GM23338 (cell line): ENCODE data around the gene COA8. TPM values are rescaled to one million over a fixed set of nuclear protein-coding genes. Genes with fewer than 3 reads are reported as not detected.

ENCODE experiments used
- ATAC-seq: fragments of 200-7000 bp; cut with Tn5 transposase; 3 replicates; pipeline ENCODE4 v1.9.1; 2020
- DNase-seq: peaks from one replicate; pipeline ENCODE4 v3.0.0-alpha.2; 2015; ENCODE audit warnings: low spot score
- H2AFZ ChIP-seq: fragments of 200-600 bp; sonication (generic); 2 replicates; pipeline ENCODE4 v1.8.0; 2016; ENCODE audit warnings: antibody characterized with exemption, mild to moderate bottlenecking, moderate library complexity
- H3F3A ChIP-seq: fragments of 200-600 bp; sonication (generic); replicated peaks from 2 replicates; pipeline ENCODE4 v1.8.0; 2017; ENCODE audit warnings: antibody characterized with exemption, mixed run types, low read depth
- H3K27ac ChIP-seq: fragments of 200-600 bp; sonication (generic); 2 replicates; pipeline ENCODE4 v1.6.1; 2016; ENCODE audit warnings: low read depth
- H3K27me3 ChIP-seq: fragments of 200-600 bp; sonication (generic); 2 replicates; pipeline ENCODE4 v1.8.0; 2016; ENCODE audit warnings: mild to moderate bottlenecking, mixed run types, moderate library complexity; ENCODE audit not compliant: insufficient read depth
- H3K36me3 ChIP-seq: fragments of 200-600 bp; sonication (generic); 2 replicates; pipeline ENCODE4 v1.8.0; 2016; ENCODE audit warnings: mild to moderate bottlenecking; ENCODE audit not compliant: insufficient read depth
- H3K4me1 ChIP-seq: fragments of 200-600 bp; sonication (generic); 2 replicates; pipeline ENCODE4 v1.8.0; 2016; ENCODE audit warnings: mild to moderate bottlenecking, moderate library complexity; ENCODE audit not compliant: insufficient read depth
- H3K4me2 ChIP-seq: fragments of 200-600 bp; sonication (generic); 2 replicates; pipeline ENCODE4 v1.7.1; 2017; ENCODE audit warnings: mixed run types
- H3K4me3 ChIP-seq: fragments of 200-600 bp; sonication (generic); 2 replicates; pipeline ENCODE4 v1.6.1; 2016; ENCODE audit warnings: mixed run types
- H3K79me2 ChIP-seq: fragments of 200-600 bp; sonication (generic); replicated peaks from 2 replicates; pipeline ENCODE4 v1.8.0; 2017; ENCODE audit warnings: mild to moderate bottlenecking; ENCODE audit not compliant: insufficient read depth
- H3K9me2 ChIP-seq: fragments of 200-600 bp; sonication (generic); 2 replicates; pipeline ENCODE4 v1.8.0; 2017; ENCODE audit not compliant: insufficient read depth
- H4K20me1 ChIP-seq: fragments of 200-600 bp; sonication (generic); replicated peaks from 2 replicates; pipeline ENCODE4 v1.8.0; 2017; ENCODE audit warnings: mild to moderate bottlenecking; ENCODE audit not compliant: insufficient read depth
- H3K27ac Mint-ChIP-seq: 2 replicates; pipeline ENCODE4 v1.8.0; 2020; ENCODE audit warnings: inconsistent platforms, mild to moderate bottlenecking, moderate library complexity, mixed read lengths
- H3K27me3 Mint-ChIP-seq: 3 replicates; pipeline ENCODE4 v1.8.0; 2022; ENCODE audit warnings: low read depth, mild to moderate bottlenecking, moderate library complexity, mixed read lengths, inconsistent platforms; ENCODE audit not compliant: insufficient read depth, poor library complexity
- H3K36me3 Mint-ChIP-seq: 3 replicates; pipeline ENCODE4 v1.8.0; 2021; ENCODE audit warnings: low read depth, mild to moderate bottlenecking, inconsistent platforms, moderate library complexity, mixed read lengths
- H3K4me1 Mint-ChIP-seq: 3 replicates; pipeline ENCODE4 v1.8.0; 2020; ENCODE audit warnings: mild to moderate bottlenecking, inconsistent platforms, mixed read lengths
- H3K4me3 Mint-ChIP-seq: 3 replicates; pipeline ENCODE4 v1.8.0; 2021; ENCODE audit warnings: moderate library complexity, mild to moderate bottlenecking, inconsistent platforms, mixed read lengths
- H3K9me3 Mint-ChIP-seq: 3 replicates; pipeline ENCODE4 v1.8.0; 2020; ENCODE audit warnings: moderate library complexity, mild to moderate bottlenecking, inconsistent platforms, mixed read lengths
- CREB1 ChIP-seq: fragments of 250-450 bp; sonication (Bioruptor Pico); IDR thresholded peaks from 2 replicates; pipeline ENCODE4 v1.5.0; 2020; ENCODE audit warnings: low read depth, mild to moderate bottlenecking, moderate library complexity
- ETS1 ChIP-seq: IDR thresholded peaks from 2 replicates; pipeline ENCODE4 v1.6.1; 2016; ENCODE audit warnings: antibody characterized with exemption
- EZH2phosphoT487 ChIP-seq: fragments of 200-600 bp; sonication (generic); IDR thresholded peaks from one replicate; pipeline ENCODE4 v1.8.1; 2018; ENCODE audit warnings: antibody characterized with exemption; ENCODE audit not compliant: unreplicated experiment
- NANOG ChIP-seq: IDR thresholded peaks from 2 replicates; pipeline ENCODE4 v1.6.1; 2016; ENCODE audit warnings: antibody characterized with exemption, borderline replicate concordance
- REST ChIP-seq: IDR thresholded peaks from one replicate; pipeline ENCODE4 v1.6.1; 2018; ENCODE audit warnings: antibody characterized with exemption; ENCODE audit not compliant: unreplicated experiment
- ZNF114 ChIP-seq: fragments of 250-450 bp; sonication (Bioruptor Pico); IDR thresholded peaks from 2 replicates; pipeline ENCODE4 v1.5.0; 2020; ENCODE audit warnings: mild to moderate bottlenecking, moderate library complexity
- ZNF331 ChIP-seq: fragments of 250-450 bp; sonication (Bioruptor Pico); IDR thresholded peaks from 2 replicates; pipeline ENCODE4 v1.5.0; 2020; ENCODE audit warnings: low read depth, mild to moderate bottlenecking, moderate library complexity
- polyA plus RNA-seq: library from polyadenylated mRNA; unstranded; fragments of >200 nt; fragmentation: Nextera tagmentation; extraction: Ambion mirVana; gene quantifications from 2 replicates; pipeline ENCODE4 v1.2.1, GENCODE V29; 2016
- total RNA-seq: library from RNA; depleted of rRNA; stranded (reverse); fragments of >200 nt; shearing (Covaris generic); gene quantifications from 2 replicates; pipeline ENCODE4 v1.2.3, GENCODE V29; 2014

Gene COA8
- total and polyA plus RNA-seq, 2 experiments from 2014 or later = 61.3 to 130 TPM

- peaks cover 82% of the 10 kb centered on the region for H3K79me2 ChIP-seq
- no peaks in the 10 kb centered on the region for H3K9me3 Mint-ChIP-seq
- peaks cover 16% of the 10 kb centered on the region for H3K4me1 ChIP-seq
- H3K36me3 ChIP-seq = peaks cover 15% of the 10 kb centered on the region; the same call in 1 of the 2 replicates
- peak overlapping the region; percentile 99 for H3K4me2 ChIP-seq
- H3K27ac ChIP-seq = peak overlapping the region; percentile 4
- peaks cover 38% of the 10 kb centered on the region for H3F3A ChIP-seq
- H3K27ac Mint-ChIP-seq = no peak overlapping the region
- no peak for TF ChIP-seq EZH2phosphoT487
- TF ChIP-seq CREB1 = no peak
- no peak for TF ChIP-seq REST
- ATAC-seq (no peak), DNase-seq (no peak)
- H3K4me3 ChIP-seq = peak overlapping the region; percentile 100
- H3K36me3 Mint-ChIP-seq = peaks cover 40% of the 10 kb centered on the region
- H3K9me2 ChIP-seq = no peaks in the 10 kb centered on the region
- H3K4me1 Mint-ChIP-seq = peaks cover 27% of the 10 kb centered on the region
- H3K4me3 Mint-ChIP-seq = peak overlapping the region; percentile 90
- peaks cover 38% of the 10 kb centered on the region for H4K20me1 ChIP-seq
- H3K27me3 ChIP-seq = no peaks in the 10 kb centered on the region
- no peak overlapping the region for H2AFZ ChIP-seq
- H3K27me3 Mint-ChIP-seq = peaks cover 9% of the 10 kb centered on the region
These were observed 2.1 kb upstream of the COA8 start for GRCh38 chr14:103560691-103561090.

- peak overlapping the region; percentile 95 for H3K27ac Mint-ChIP-seq
- Histone ChIP-seq H3K4me2 (peak overlapping the region; percentile 99), H3K27me3 (no peaks in the 10 kb centered on the region), H3K27ac (peak overlapping the region; percentile 91), H3K9me2 (no peaks in the 10 kb centered on the region), H3K36me3 (peaks cover 15% of the 10 kb centered on the region; the same call in 1 of the 2 replicates), H4K20me1 (peaks cover 38% of the 10 kb centered on the region), H3F3A (peaks cover 38% of the 10 kb centered on the region), H3K79me2 (peaks cover 91% of the 10 kb centered on the region), H2AFZ (peak overlapping the region; percentile 74; the same call in 1 of the 2 replicates), H3K4me1 (peaks cover 16% of the 10 kb centered on the region), H3K4me3 (peak overlapping the region; percentile 100)
- peaks cover 40% of the 10 kb centered on the region for H3K36me3 Mint-ChIP-seq
- H3K9me3 Mint-ChIP-seq = no peaks in the 10 kb centered on the region; the same call in 2 of the 3 replicates
- peaks cover 27% of the 10 kb centered on the region for H3K4me1 Mint-ChIP-seq
- TF ChIP-seq CREB1 = peak; percentile 35
- TF ChIP-seq ZNF114 (CRISPR knock-in tag) = no peak
- peak overlapping the region; percentile 90 for H3K4me3 Mint-ChIP-seq
- H3K27me3 Mint-ChIP-seq = peaks cover 9% of the 10 kb centered on the region
- peak; percentile 39 for ATAC-seq
- DNase-seq = peak; percentile 77
These were observed 1.2 kb upstream of the COA8 start for GRCh38 chr14:103561381-103562178.

GRCh38 chr14:103562179-103562428, 656 bp upstream of the COA8 start:
- peak overlapping the region; percentile 74 for H2AFZ ChIP-seq
- peaks cover 9% of the 10 kb centered on the region for H3K27me3 Mint-ChIP-seq
- H3K27me3 ChIP-seq = no peaks in the 10 kb centered on the region
- H3K4me3 Mint-ChIP-seq = peak overlapping the region; percentile 90
- DNase-seq = peak; percentile 65
- peaks cover 40% of the 10 kb centered on the region for H3K36me3 Mint-ChIP-seq
- peaks cover 16% of the 10 kb centered on the region for H3K4me1 ChIP-seq
- peaks cover 15% of the 10 kb centered on the region; the same call in 1 of the 2 replicates for H3K36me3 ChIP-seq
- peak overlapping the region; percentile 95 for H3K27ac Mint-ChIP-seq
- peaks cover 36% of the 10 kb centered on the region for H3F3A ChIP-seq
- peak overlapping the region; percentile 91 for H3K27ac ChIP-seq
- peak; percentile 33; the same call in 2 of the 3 replicates for ATAC-seq
- peaks cover 27% of the 10 kb centered on the region for H3K4me1 Mint-ChIP-seq
- no peaks in the 10 kb centered on the region; the same call in 2 of the 3 replicates for H3K9me3 Mint-ChIP-seq
- peak overlapping the region; percentile 100 for H3K4me3 ChIP-seq
- no peaks in the 10 kb centered on the region for H3K9me2 ChIP-seq
- peak overlapping the region; percentile 99 for H3K4me2 ChIP-seq
- peaks cover 91% of the 10 kb centered on the region for H3K79me2 ChIP-seq
- TF ChIP-seq REST = no peak
- no peak for TF ChIP-seq ZNF114 (CRISPR knock-in tag)
- TF ChIP-seq NANOG = no peak
- no peak for TF ChIP-seq ETS1
- no peak for TF ChIP-seq ZNF331 (CRISPR knock-in tag)
- H4K20me1 ChIP-seq = peaks cover 36% of the 10 kb centered on the region
